GM23338 (cell line): ENCODE results near the gene TMEM135. TPM values are rescaled to one million over a fixed set of nuclear protein-coding genes. Genes with fewer than 3 reads are reported as not detected.

Source experiments
- ATAC-seq: fragments of 200-7000 bp; cut with Tn5 transposase; 3 replicates; pipeline ENCODE4 v1.9.1; 2020
- DNase-seq: peaks from one replicate; pipeline ENCODE4 v3.0.0-alpha.2; 2015; ENCODE audit warnings: low spot score
- H2AFZ ChIP-seq: fragments of 200-600 bp; sonication (generic); 2 replicates; pipeline ENCODE4 v1.8.0; 2016; ENCODE audit warnings: antibody characterized with exemption, mild to moderate bottlenecking, moderate library complexity
- H3F3A ChIP-seq: fragments of 200-600 bp; sonication (generic); replicated peaks from 2 replicates; pipeline ENCODE4 v1.8.0; 2017; ENCODE audit warnings: antibody characterized with exemption, mixed run types, low read depth
- H3K27ac ChIP-seq: fragments of 200-600 bp; sonication (generic); 2 replicates; pipeline ENCODE4 v1.6.1; 2016; ENCODE audit warnings: low read depth
- H3K27me3 ChIP-seq: fragments of 200-600 bp; sonication (generic); 2 replicates; pipeline ENCODE4 v1.8.0; 2016; ENCODE audit warnings: mild to moderate bottlenecking, mixed run types, moderate library complexity; ENCODE audit not compliant: insufficient read depth
- H3K36me3 ChIP-seq: fragments of 200-600 bp; sonication (generic); 2 replicates; pipeline ENCODE4 v1.8.0; 2016; ENCODE audit warnings: mild to moderate bottlenecking; ENCODE audit not compliant: insufficient read depth
- H3K4me1 ChIP-seq: fragments of 200-600 bp; sonication (generic); 2 replicates; pipeline ENCODE4 v1.8.0; 2016; ENCODE audit warnings: mild to moderate bottlenecking, moderate library complexity; ENCODE audit not compliant: insufficient read depth
- H3K4me2 ChIP-seq: fragments of 200-600 bp; sonication (generic); 2 replicates; pipeline ENCODE4 v1.7.1; 2017; ENCODE audit warnings: mixed run types
- H3K4me3 ChIP-seq: fragments of 200-600 bp; sonication (generic); 2 replicates; pipeline ENCODE4 v1.6.1; 2016; ENCODE audit warnings: mixed run types
- H3K79me2 ChIP-seq: fragments of 200-600 bp; sonication (generic); replicated peaks from 2 replicates; pipeline ENCODE4 v1.8.0; 2017; ENCODE audit warnings: mild to moderate bottlenecking; ENCODE audit not compliant: insufficient read depth
- H3K9me2 ChIP-seq: fragments of 200-600 bp; sonication (generic); 2 replicates; pipeline ENCODE4 v1.8.0; 2017; ENCODE audit not compliant: insufficient read depth
- H4K20me1 ChIP-seq: fragments of 200-600 bp; sonication (generic); replicated peaks from 2 replicates; pipeline ENCODE4 v1.8.0; 2017; ENCODE audit warnings: mild to moderate bottlenecking; ENCODE audit not compliant: insufficient read depth
- H3K27ac Mint-ChIP-seq: 2 replicates; pipeline ENCODE4 v1.8.0; 2020; ENCODE audit warnings: inconsistent platforms, mild to moderate bottlenecking, moderate library complexity, mixed read lengths
- H3K27me3 Mint-ChIP-seq: 3 replicates; pipeline ENCODE4 v1.8.0; 2022; ENCODE audit warnings: low read depth, mild to moderate bottlenecking, moderate library complexity, mixed read lengths, inconsistent platforms; ENCODE audit not compliant: insufficient read depth, poor library complexity
- H3K36me3 Mint-ChIP-seq: 3 replicates; pipeline ENCODE4 v1.8.0; 2021; ENCODE audit warnings: low read depth, mild to moderate bottlenecking, inconsistent platforms, moderate library complexity, mixed read lengths
- H3K4me1 Mint-ChIP-seq: 3 replicates; pipeline ENCODE4 v1.8.0; 2020; ENCODE audit warnings: mild to moderate bottlenecking, inconsistent platforms, mixed read lengths
- H3K4me3 Mint-ChIP-seq: 3 replicates; pipeline ENCODE4 v1.8.0; 2021; ENCODE audit warnings: moderate library complexity, mild to moderate bottlenecking, inconsistent platforms, mixed read lengths
- H3K9me3 Mint-ChIP-seq: 3 replicates; pipeline ENCODE4 v1.8.0; 2020; ENCODE audit warnings: moderate library complexity, mild to moderate bottlenecking, inconsistent platforms, mixed read lengths
- CREB1 ChIP-seq: fragments of 250-450 bp; sonication (Bioruptor Pico); IDR thresholded peaks from 2 replicates; pipeline ENCODE4 v1.5.0; 2020; ENCODE audit warnings: low read depth, mild to moderate bottlenecking, moderate library complexity
- EZH2 ChIP-seq: fragments of 200-600 bp; sonication (generic); IDR thresholded peaks from one replicate; pipeline ENCODE4 v1.8.0; 2017; ENCODE audit warnings: antibody characterized with exemption, mild to moderate bottlenecking, low read depth; ENCODE audit not compliant: unreplicated experiment
- EZH2phosphoT487 ChIP-seq: fragments of 200-600 bp; sonication (generic); IDR thresholded peaks from one replicate; pipeline ENCODE4 v1.8.1; 2018; ENCODE audit warnings: antibody characterized with exemption; ENCODE audit not compliant: unreplicated experiment
- JUNB ChIP-seq: IDR thresholded peaks from one replicate; pipeline ENCODE4 v1.6.1; 2016; ENCODE audit warnings: antibody characterized with exemption; ENCODE audit not compliant: unreplicated experiment
- POLR2AphosphoS5 ChIP-seq: IDR thresholded peaks from 2 replicates; pipeline ENCODE4 v1.6.1; 2016; ENCODE audit warnings: antibody characterized with exemption, low read depth
- REST ChIP-seq: IDR thresholded peaks from one replicate; pipeline ENCODE4 v1.6.1; 2018; ENCODE audit warnings: antibody characterized with exemption; ENCODE audit not compliant: unreplicated experiment
- STAT1 ChIP-seq: IDR thresholded peaks from one replicate; pipeline ENCODE4 v1.6.1; 2016; ENCODE audit warnings: antibody characterized with exemption; ENCODE audit not compliant: unreplicated experiment
- ZNF114 ChIP-seq: fragments of 250-450 bp; sonication (Bioruptor Pico); IDR thresholded peaks from 2 replicates; pipeline ENCODE4 v1.5.0; 2020; ENCODE audit warnings: mild to moderate bottlenecking, moderate library complexity
- ZNF462 ChIP-seq: fragments of 250-450 bp; sonication (Bioruptor Pico); IDR thresholded peaks from 2 replicates; pipeline ENCODE4 v1.5.0; 2020; ENCODE audit warnings: mild to moderate bottlenecking, moderate library complexity
- polyA plus RNA-seq: library from polyadenylated mRNA; unstranded; fragments of >200 nt; fragmentation: Nextera tagmentation; extraction: Ambion mirVana; gene quantifications from 2 replicates; pipeline ENCODE4 v1.2.1, GENCODE V29; 2016
- total RNA-seq: library from RNA; depleted of rRNA; stranded (reverse); fragments of >200 nt; shearing (Covaris generic); gene quantifications from 2 replicates; pipeline ENCODE4 v1.2.3, GENCODE V29; 2014
- TF ChIP-seq, protein P1 (sequence below), 2 experiments: fragments of 200-600 bp in 1 of 2; sonication (generic) in 1 of 2; conservative IDR thresholded peaks; 2 replicates each; pipeline versions ENCODE4 v1.5.1 to v1.6.1; 2016 to 2017; ENCODE audit warnings: antibody characterized with exemption in 2 of 2, low read depth in 2 of 2, mild to moderate bottlenecking in 2 of 2, moderate library complexity in 1 of 2

The TMEM135 gene
- total and polyA plus RNA-seq, 2 experiments from 2014 or later = 23.4 to 49.9 TPM

GRCh38 chr11:87193756-87194470, 156.2 kb downstream of the TMEM135 start (continued):
- TF ChIP-seq JUNB = no peak
- TF ChIP-seq EZH2phosphoT487 = no peak
- no peak for TF ChIP-seq ZNF114 (CRISPR knock-in tag)

- Histone ChIP-seq H4K20me1 (no peaks in the 10 kb centered on the region), H3K4me3 (no peak overlapping the region), H2AFZ (no peak overlapping the region), H3K27ac (no peak overlapping the region), H3K9me2 (no peaks in the 10 kb centered on the region), H3K79me2 (no peaks in the 10 kb centered on the region), H3K27me3 (no peaks in the 10 kb centered on the region), H3K4me1 (peaks cover 5% of the 10 kb centered on the region; the same call in 1 of the 2 replicates), H3K4me2 (no peak overlapping the region), H3F3A (no peaks in the 10 kb centered on the region), H3K36me3 (no peaks in the 10 kb centered on the region)
- no peaks in the 10 kb centered on the region for H3K36me3 Mint-ChIP-seq
- H3K4me1 Mint-ChIP-seq = peaks cover 6% of the 10 kb centered on the region; the same call in 2 of the 3 replicates
- H3K4me3 Mint-ChIP-seq = no peak overlapping the region
- no peak for DNase-seq
- ATAC-seq = no peak
- H3K27ac Mint-ChIP-seq = no peak overlapping the region
- H3K27me3 Mint-ChIP-seq = no peaks in the 10 kb centered on the region
- no peaks in the 10 kb centered on the region for H3K9me3 Mint-ChIP-seq
- TF ChIP-seq STAT1 = no peak
- no peak for TF ChIP-seq CREB1 (CRISPR knock-in tag)
- no peak for TF ChIP-seq POLR2AphosphoS5
- TF ChIP-seq, protein P1, sequence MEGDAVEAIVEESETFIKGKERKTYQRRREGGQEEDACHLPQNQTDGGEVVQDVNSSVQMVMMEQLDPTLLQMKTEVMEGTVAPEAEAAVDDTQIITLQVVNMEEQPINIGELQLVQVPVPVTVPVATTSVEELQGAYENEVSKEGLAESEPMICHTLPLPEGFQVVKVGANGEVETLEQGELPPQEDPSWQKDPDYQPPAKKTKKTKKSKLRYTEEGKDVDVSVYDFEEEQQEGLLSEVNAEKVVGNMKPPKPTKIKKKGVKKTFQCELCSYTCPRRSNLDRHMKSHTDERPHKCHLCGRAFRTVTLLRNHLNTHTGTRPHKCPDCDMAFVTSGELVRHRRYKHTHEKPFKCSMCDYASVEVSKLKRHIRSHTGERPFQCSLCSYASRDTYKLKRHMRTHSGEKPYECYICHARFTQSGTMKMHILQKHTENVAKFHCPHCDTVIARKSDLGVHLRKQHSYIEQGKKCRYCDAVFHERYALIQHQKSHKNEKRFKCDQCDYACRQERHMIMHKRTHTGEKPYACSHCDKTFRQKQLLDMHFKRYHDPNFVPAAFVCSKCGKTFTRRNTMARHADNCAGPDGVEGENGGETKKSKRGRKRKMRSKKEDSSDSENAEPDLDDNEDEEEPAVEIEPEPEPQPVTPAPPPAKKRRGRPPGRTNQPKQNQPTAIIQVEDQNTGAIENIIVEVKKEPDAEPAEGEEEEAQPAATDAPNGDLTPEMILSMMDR (conservative IDR thresholded peaks at IDR 0.05; ENCODE audit: low read depth in 2 of 2) = no peak
- TF ChIP-seq EZH2 = no peak
- TF ChIP-seq ZNF462 (CRISPR knock-in tag) = no peak
- no peak for TF ChIP-seq REST
Measured at GRCh38 chr11:87194985-87195820, 157.5 kb downstream of the TMEM135 start.
